HL-60/S4 treated with retinoic acid at 250 ng/mL for 4 days and 3 days (cell line): ENCODE measurements around the gene OR2B3.
"Not testable (repeated sequence)": the region's sequence is repeated elsewhere in the genome, so short reads cannot be mapped to it uniquely, and the experiment has no call there.

Experiments
- in situ Hi-C: fragments of 300-500 bp; cut with MboI; formaldehyde crosslinking; loops from 2 replicates; pipeline ENCODE4 v1.7.0; 2022; ENCODE audit warnings: low sequenced_read_pairs

The OR2B3 gene, protein sequence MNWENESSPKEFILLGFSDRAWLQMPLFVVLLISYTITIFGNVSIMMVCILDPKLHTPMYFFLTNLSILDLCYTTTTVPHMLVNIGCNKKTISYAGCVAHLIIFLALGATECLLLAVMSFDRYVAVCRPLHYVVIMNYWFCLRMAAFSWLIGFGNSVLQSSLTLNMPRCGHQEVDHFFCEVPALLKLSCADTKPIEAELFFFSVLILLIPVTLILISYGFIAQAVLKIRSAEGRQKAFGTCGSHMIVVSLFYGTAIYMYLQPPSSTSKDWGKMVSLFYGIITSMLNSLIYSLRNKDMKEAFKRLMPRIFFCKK

DNA sequence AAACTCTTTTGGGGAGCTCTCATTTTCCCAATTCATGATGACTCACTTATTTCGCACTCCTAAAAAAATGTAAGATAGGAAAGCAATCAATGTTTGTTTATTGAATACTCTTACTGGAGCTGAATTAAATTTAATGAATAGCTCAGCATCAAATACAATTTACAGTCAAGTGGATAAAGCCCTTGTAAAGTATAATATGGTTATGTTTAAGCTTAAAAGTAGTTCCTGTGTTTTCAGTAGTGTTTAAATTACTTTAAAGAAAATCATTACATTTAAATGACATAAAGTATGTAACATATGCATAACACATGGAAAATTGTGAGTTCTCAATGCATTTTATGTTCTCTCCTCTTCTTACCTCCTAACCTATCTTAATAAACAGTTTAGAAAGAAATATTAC lies at the start of gene OR2B3:
OR2B3 (minus strand) TSS at position 101 of the 400 bp plus-strand sequence; CDS start at position 36, 65 bp downstream.
- in situ Hi-C loops, result no loop called here

GRCh38 chr6:29131691-29132090 lies 44.6 kb upstream of the OR2B3 start:
- in situ Hi-C loops, result no loop called here

DNA sequence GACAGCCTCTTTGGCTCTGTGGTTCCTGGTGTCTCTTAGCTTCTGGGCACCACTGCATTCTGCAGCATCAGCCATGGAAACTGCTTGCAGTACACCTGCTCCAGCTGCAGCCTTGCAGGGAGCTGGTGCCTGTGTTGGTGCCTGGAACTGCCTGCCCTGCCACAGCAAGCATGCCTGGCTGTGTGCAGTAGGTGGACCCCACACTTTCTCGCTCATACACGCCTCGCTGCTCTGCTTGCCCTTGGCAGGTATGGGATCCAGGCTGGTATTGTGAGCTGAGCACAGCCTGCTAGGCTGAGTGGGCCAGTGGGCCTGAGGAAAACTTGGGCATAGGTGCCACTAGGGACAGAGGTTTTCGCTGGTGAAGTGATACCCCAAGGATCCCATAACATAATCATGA lies 43.5 kb upstream of the OR2B3 start:
- in situ Hi-C loops, result no loop called here

GRCh38 chr6:29129326-29130012 lies 42.4 kb upstream of the OR2B3 start:
- in situ Hi-C loops, result no loop called here

GRCh38 chr6:29114964-29115363 lies 27.9 kb upstream of the OR2B3 start:
- in situ Hi-C loops, result not testable (repeated sequence)

GRCh38 chr6:29112135-29112534 lies 25.0 kb upstream of the OR2B3 start:
- in situ Hi-C loops, result no loop called here

DNA sequence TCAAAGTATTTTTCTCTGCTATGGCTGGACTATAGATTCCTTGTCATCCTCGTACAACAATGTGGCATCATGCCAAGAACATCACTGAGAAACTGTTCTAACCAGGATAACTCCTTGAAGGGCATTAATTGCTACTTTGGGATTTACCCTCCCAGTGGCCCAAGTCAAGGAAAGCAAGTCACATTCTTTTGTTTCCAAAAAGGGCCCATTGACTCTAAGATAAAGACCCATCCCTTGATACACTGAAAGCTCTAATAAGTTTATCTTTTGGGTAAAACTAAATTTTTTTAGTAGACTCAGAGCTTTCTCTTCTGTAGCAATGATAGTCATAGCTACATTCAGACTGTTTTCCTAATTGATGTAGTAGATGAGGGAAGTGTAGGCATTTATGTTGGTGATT lies 20.6 kb upstream of the OR2B3 start, which contains the start of gene OR2J3:
OR2J3 (plus strand) TSS at position 301 of the 400 bp plus-strand sequence. CDS start 3,833 bp downstream, outside the sequence.
- in situ Hi-C loops, result no loop called here

- in situ Hi-C loops, result no loop called here
These were observed 12.1 kb upstream of the OR2B3 start, which contains the start of gene OR2J1 for GRCh38 chr6:29099190-29099589. Gene OR2J1 (plus strand): TSS chr6:29099490. CDS start chr6:29100943, 1,453 bp downstream.

GRCh38 chr6:29097803-29098202 lies 10.7 kb upstream of the OR2B3 start:
- in situ Hi-C loops, result no loop called here

GRCh38 chr6:29092957-29093356 lies 5.8 kb upstream of the OR2B3 start:
- in situ Hi-C loops, result no loop called here

DNA sequence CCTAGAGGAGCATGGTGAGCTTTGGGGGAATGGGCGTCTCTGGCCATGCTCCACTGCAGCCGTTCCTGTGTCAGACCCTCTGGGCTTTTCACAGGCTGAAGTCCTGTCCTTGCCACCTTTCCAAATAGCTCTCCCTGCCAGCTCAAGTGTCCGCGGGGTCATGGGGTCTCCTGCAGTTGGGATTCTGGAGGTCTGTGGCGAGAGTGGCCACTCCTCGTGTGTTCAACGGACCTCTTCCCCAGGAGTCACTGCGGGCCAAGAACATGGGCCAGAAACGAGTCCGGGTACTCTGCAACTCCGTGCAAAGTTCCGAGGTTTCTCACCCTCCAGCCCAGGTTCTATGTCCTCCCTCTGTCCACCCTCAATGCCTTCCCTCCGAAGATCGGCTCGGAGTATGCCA lies 4.7 kb downstream of the OR2B3 start:
- in situ Hi-C loops, result no loop called here

DNA sequence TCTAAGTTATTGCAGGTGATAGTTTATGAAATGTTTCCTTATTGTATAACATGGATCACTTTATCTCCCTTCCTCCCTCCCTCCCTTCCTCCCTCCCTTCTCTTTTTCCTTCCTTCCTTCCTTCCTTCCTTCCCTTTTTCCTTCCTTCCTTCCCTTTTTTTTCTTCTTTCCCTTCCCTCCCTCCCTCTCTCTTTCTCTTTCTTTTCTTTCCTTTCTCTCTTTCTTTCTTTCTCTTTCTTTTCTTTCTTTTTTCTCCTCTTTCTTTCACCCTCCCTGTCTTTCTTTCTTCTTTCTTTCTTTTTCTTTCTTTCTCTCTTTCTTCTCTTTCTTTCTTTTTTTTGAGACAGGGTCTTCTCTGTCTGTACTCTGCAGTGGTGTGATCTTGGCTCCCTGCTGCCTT lies 5.8 kb downstream of the OR2B3 start:
- in situ Hi-C loops, result no loop called here

DNA sequence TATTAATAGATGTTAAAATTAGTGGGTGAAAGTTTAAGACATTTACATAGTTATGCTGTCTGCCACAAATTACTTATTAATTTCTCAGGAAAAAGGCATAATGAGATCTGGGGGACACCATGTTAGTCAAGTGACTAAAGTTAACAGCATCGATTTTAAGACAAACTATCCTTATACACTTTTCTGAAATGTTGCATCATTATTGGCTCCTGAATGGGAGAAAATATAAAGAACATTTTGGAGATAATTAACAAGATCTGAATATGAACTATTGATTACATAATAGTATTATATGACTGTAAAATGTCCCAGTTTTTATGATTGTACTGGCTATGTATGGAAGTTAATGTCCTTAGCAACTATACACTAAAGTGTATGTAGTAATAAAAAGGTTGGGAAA lies 7.9 kb downstream of the OR2B3 start:
- in situ Hi-C loops, result no loop called here

- in situ Hi-C loops, result no loop called here
These were observed 15.0 kb downstream of the OR2B3 start for GRCh38 chr6:29071831-29072723.

- in situ Hi-C loops, result no loop called here
These were observed 35.4 kb downstream of the OR2B3 start for GRCh38 chr6:29051680-29052079.

GRCh38 chr6:29045075-29045474 lies 42.0 kb downstream of the OR2B3 start, which contains the start of gene OR2W1:
Gene OR2W1 (minus strand): TSS chr6:29045175. CDS start chr6:29045175, 0 bp downstream.
- in situ Hi-C loops, result no loop called here
